Upper lobe of left lung (tissue), 4 donors: ENCODE measurements around the gene HK3.

Experiments
- CTCF ChIP-seq, 6 experiments: fragments of 450-650 bp in 4 of 6; fragments of 200-600 bp in 2 of 6; sonication (generic) in 2 of 6; IDR thresholded peaks; one replicate each; pipeline ENCODE4 v1.5.1; 2016 to 2019; ENCODE audit warnings: antibody characterized with exemption in 6 of 6
- EP300 ChIP-seq, 4 donors: sonication (generic); formaldehyde crosslinking; IDR thresholded peaks; one replicate each; pipeline ENCODE4 v1.5.1; 2017; ENCODE audit warnings: antibody characterized with exemption in 4 of 4, control low read depth in 2 of 4
- POLR2A ChIP-seq, 4 donors: fragments of 450-650 bp; IDR thresholded peaks; one replicate each; pipeline ENCODE4 v1.5.1; 2016 to 2017; ENCODE audit warnings: antibody characterized with exemption in 4 of 4, mild to moderate bottlenecking in 2 of 4

GRCh38 chr5:176886336-176887251 lies 12.6 kb downstream of the HK3 start:
- TF ChIP-seq CTCF (IDR thresholded peaks at IDR 0.05) (no peak), EP300 (IDR thresholded peaks at IDR 0.05) (no peak), POLR2A (IDR thresholded peaks at IDR 0.05) (no peak)
